NCI-H1417 (cell line): ENCODE measurements around the gene VWA8.
"Not testable (repeated sequence)": the region's sequence is repeated elsewhere in the genome, so short reads cannot be mapped to it uniquely, and the experiment has no call there.

Experiments
- DNase-seq, 3 experiments: peaks; one replicate each; lab custom pipeline; 2025; lab: John Stamatoyannopoulos, UW

The VWA8 gene

GRCh38 chr13:41587490-41587889 is 373.4 kb downstream of the VWA8 start:
- no peak for DNase-seq

DNA sequence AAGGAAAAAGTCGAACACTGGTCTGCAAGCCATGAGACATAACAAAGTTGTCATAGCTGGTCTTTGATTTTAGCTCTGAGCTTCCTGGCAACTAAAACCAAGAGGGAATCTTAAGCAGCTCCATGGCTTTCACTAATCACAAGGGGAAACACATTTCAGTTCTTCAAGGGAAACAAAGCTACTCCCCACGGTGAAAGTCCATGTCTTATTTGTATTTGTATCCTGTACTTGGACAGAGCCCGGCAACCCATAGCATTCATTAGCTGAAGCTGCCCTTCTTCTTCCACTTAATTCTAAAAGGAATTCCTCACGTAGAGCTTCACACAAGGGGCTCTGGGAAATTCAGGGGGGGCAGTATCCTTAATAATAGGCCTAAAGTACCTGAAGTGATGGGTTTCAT is 374.7 kb downstream of the VWA8 start:
- DNase-seq = no peak

DNA sequence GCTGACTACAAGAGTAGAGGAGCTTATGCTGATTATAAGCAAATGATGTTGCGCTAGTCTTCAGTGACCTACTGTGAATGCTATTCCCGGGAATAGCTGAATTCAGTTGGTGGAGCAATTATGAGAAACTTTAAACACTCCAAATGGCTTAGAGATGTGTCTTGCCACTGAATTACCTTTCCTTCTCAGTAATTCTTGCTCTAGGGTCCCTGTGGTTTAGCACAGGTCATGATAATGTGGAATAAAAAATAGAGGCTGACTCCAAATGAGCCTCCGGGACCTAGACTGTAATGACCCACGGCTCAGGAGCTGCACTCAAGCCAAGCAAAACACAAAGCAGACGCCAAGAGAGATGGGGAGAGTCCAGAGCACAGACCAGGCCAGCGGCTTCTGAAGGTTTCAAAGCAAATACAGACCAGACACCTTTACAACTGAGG is 378.9 kb downstream of the VWA8 start:
- no peak for DNase-seq

DNA sequence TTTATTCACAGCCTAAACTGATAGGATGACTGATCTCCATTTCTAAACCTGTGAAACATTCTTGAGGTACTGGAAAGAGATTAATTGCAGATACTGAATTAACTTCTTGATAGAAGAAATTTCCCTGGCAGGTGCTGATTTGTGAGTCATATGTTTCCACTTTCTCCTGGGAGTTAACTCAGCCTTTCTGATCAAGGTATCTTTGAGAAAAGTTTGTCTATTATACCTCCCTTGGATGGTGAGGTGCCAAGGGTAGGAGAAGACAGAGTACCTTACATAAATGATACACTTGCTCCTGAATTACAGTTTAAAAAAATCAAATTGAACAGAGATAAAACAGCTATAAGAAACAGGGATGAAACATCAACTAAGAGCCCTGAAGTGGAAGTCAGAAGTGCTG is 380.6 kb downstream of the VWA8 start:
- DNase-seq = no peak

- DNase-seq = no peak
Measured at GRCh38 chr13:41579881-41580280, 381.0 kb downstream of the VWA8 start.

- no peak for DNase-seq
Measured at GRCh38 chr13:41579168-41579567, 381.7 kb downstream of the VWA8 start.

- no peak for DNase-seq
Measured at GRCh38 chr13:41578371-41578770, 382.5 kb downstream of the VWA8 start.

GRCh38 chr13:41577436-41577835 is 383.5 kb downstream of the VWA8 start:
- no peak for DNase-seq

DNA sequence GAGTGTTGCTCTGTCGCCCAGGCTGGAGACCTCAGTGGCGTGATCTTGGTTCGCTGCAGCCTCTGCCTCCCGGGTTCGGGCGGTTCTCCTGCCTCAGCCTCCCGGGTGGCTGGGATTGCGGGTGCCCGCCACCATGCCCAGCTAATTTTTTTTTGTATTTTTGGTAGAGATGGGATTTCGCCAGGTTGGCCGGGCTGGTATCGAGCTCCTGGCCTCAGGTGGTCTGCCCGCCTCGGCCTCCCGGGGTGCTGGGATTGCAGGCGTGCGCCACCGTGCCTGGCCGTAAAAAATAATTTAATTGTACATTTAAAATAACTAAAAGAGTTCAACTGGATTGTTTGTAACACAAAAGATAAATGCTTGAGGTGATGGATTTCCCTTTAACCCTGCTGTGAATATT is 387.3 kb downstream of the VWA8 start:
- DNase-seq = not testable (repeated sequence)

DNA sequence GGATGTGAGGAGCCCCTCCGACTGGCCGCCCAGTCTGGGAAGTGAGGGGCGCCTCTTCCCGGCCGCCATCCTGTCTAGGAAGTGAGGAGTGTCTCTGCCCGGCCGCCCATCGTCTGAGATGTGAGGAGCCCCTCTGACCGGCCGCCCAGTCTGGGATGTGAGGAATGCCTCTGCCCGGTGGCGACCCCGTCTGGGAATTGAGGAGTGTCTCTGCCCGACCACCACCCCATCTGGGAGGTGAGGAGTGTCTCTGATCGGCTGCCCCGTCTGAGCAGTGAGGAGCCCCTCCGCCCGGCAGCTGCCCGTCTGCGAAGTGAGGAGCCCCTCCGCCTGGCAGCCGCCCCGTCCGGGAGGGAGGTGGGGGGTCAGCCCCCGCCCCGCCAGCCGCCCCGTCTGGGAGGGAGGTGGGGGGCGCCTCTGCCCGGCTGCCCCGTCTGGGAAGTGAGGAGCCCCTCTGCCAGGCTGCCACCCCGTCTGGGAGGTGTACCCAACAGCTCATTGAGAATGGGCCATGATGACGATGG is 389.0 kb downstream of the VWA8 start:
- not testable (repeated sequence) for DNase-seq

- DNase-seq = no peak
Measured at GRCh38 chr13:41568972-41569351, 391.9 kb downstream of the VWA8 start.

DNA sequence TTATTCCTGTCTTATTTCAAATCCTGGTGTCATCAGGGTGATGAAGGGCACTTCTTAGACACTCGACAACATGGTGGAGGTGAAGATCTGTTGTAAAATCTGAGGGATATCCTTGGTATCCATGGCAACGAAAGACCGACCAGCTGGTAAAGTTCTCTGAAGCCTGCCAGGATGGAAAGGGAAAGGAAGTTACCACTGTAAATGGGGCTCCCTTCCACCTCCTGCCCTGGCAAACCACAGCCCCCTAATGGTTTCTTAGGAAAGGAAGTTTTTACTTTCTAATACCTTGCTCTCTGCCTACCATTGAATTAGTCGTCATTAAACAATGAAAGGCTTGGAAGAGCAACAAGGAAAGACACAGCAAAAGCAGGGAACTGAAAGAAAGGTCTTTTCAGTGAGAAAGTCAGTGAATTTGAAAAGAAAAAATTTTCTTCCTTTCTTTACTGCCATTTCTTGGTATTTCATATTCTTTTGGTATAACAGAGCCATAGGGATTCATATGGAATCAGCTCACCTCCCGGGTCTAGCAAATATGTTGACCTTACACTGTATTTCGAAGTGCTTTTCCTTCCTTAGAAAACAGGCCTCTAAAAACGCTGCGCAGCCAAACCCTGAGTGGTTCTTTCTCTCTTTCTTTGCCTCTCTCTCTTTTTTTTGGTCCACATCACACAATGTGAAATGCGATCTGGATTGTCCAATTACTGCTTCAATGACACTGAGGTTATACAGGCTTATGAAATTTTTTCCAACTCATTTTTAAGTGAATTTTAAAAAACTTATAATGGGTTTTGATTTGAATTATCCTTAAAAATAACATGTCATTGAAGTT is 392.6 kb downstream of the VWA8 start:
- DNase-seq = no peak

DNA sequence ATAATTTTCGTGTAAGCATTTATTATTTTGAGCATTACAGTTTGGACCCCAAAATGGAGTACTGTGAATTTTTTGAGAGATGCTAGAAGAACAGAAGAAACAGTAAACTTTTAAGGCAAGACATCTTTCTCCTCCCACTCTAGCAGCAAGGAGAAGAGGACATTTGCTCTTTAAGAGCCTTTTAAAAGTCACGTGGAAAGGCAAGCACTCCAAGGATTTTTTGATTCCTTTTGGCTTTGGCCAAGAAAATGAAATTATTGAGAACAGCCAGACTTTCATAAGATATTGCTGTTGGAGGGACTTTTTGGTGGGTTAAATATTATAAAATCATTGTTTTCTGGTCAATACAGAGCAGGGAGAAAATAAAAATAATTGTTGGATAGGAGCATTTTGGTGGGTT is 393.5 kb downstream of the VWA8 start:
- no peak for DNase-seq

- no peak for DNase-seq
Measured at GRCh38 chr13:41565846-41566245, 395.1 kb downstream of the VWA8 start.

- DNase-seq = no peak
Measured at GRCh38 chr13:41565216-41565615, 395.7 kb downstream of the VWA8 start.

DNA sequence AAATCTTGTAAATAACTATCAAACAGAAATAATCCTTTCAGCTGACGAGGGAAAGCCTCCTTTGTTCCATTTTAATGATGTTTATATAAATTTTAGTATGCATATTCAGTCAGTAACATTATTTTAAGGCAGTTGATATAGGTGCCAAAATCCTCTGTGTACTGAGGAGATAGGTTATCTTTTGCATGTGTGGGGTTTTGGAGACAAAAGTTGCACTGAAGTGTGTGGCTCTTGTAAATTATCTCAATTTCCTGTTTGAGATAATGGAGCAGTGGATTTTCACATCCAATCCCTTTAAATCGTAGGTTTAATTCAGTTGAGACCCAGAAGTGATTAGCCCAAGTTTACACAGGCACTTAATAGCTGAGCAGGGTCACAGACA is 396.9 kb downstream of the VWA8 start:
- DNase-seq = no peak

- DNase-seq = no peak
Measured at GRCh38 chr13:41563341-41563983, 397.4 kb downstream of the VWA8 start.

DNA sequence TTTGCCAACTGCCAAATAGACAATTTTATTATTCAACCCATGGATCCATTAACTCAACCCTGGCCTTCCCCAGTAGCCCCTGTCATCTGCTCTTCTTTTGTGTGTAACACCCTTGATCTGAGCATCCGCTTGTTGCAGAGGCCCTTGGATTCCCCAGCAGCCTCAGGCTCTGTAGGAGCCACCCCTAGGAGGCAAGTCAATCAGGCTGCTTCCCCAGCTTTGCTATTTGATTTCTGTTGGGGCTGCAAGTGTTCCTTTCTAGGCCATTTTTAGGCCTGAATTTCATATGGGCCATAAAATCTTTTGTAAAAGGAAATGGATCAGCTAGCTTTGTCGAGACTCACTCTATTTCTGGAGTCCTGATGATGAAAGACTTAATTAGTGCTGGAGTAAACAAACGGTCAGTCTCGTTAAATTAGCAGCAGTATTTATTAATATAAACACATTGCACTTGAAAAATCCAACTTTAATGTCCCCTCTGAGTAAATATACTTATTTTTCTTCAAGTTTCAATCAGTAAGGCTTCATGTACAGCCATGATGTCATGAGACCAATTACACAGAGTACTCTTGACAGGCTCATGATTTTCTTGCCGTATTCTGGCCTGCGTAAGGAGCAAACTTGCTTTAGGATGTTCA is 398.2 kb downstream of the VWA8 start:
- DNase-seq = peak in 1 of 3 experiments; percentile 6

- no peak for DNase-seq
Measured at GRCh38 chr13:41562083-41562482, 398.8 kb downstream of the VWA8 start.

DNA sequence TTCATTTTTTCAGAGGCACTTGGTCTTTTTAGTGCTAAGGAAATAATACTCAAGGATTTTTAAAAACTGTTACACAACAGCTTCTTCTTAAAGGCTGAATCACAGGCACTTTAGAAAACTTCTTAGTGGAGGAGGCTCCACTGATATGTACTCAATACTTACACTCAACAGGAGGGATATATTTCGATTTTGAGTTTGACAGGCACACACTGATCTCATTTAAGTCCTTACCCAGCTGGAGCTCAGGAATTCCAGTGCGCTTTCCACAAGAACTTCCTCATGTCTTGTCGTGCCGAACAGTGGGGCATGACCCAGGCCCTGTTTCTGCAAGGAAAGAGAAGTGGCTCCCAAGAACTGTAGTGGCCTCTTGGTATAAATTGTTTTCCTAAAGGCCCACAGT is 399.7 kb downstream of the VWA8 start:
- no peak for DNase-seq

- DNase-seq = no peak
Measured at GRCh38 chr13:41558781-41559560, 401.9 kb downstream of the VWA8 start.

- DNase-seq = no peak
Measured at GRCh38 chr13:41557719-41558118, 403.2 kb downstream of the VWA8 start.
